SU-DHL-6 (cell line): ENCODE data around the gene EEPD1.
A peak's percentile ranks its signal among the peaks of the same experiment; 100 is the strongest.

ENCODE experiments used
- H2AFZ ChIP-seq: fragments of 200-600 bp; sonication (generic); 2 replicates; pipeline ENCODE4 v1.6.1; 2014; ENCODE audit warnings: low read depth, mild to moderate bottlenecking, moderate library complexity, mixed read lengths, antibody characterized with exemption, low read length; ENCODE audit not compliant: severe bottlenecking
- H3F3A ChIP-seq: fragments of 200-600 bp; shearing (Covaris generic); 2 replicates; pipeline ENCODE4 v1.6.0; 2016; ENCODE audit warnings: antibody characterized with exemption, mild to moderate bottlenecking; ENCODE audit not compliant: insufficient read depth
- H3K27ac ChIP-seq: fragments of 200-600 bp; sonication (generic); 2 replicates; pipeline ENCODE4 v1.5.1; 2016; ENCODE audit warnings: low read depth, mild to moderate bottlenecking, low read length, moderate library complexity, mixed read lengths
- H3K27me3 ChIP-seq: fragments of 200-600 bp; sonication (generic), shearing (Covaris generic); 2 replicates; pipeline ENCODE4 v1.6.0; 2014; ENCODE audit warnings: mild to moderate bottlenecking, low read length
- H3K36me3 ChIP-seq: fragments of 200-600 bp; sonication (generic); 2 replicates; pipeline ENCODE4 v1.6.1; 2014; ENCODE audit warnings: mild to moderate bottlenecking, low read length, mixed read lengths
- H3K4me2 ChIP-seq: fragments of 300-600, 200-600 bp; shearing (Covaris generic), sonication (generic); 2 replicates; pipeline ENCODE4 v1.6.0; 2014; ENCODE audit warnings: low read length, low read depth, mild to moderate bottlenecking; ENCODE audit not compliant: poor library complexity, severe bottlenecking
- H3K4me3 ChIP-seq: fragments of 200-600 bp; sonication (generic); 2 replicates; pipeline ENCODE4 v1.5.1; 2014; ENCODE audit warnings: antibody characterized with exemption, low read length, mild to moderate bottlenecking, mixed read lengths; ENCODE audit not compliant: insufficient read depth, poor library complexity, severe bottlenecking
- H3K79me2 ChIP-seq: fragments of 200-600 bp; sonication (generic); 2 replicates; pipeline ENCODE4 v1.6.1; 2014; ENCODE audit warnings: mild to moderate bottlenecking, low read length, moderate library complexity; ENCODE audit not compliant: insufficient read depth
- H3K9ac ChIP-seq: fragments of 200-600 bp; sonication (generic); 2 replicates; pipeline ENCODE4 v1.7.0; 2014; ENCODE audit warnings: mild to moderate bottlenecking, low read length
- H3K9me2 ChIP-seq: fragments of 200-600 bp; sonication (generic); replicated peaks from 2 replicates; pipeline ENCODE4 v1.6.1; 2014; ENCODE audit warnings: low read length; ENCODE audit not compliant: insufficient read depth
- H3K9me3 ChIP-seq: fragments of 200-600 bp; sonication (generic); 2 replicates; pipeline ENCODE4 v1.6.1; 2014; ENCODE audit warnings: low read length, mixed read lengths; ENCODE audit not compliant: insufficient read depth
- H4K20me1 ChIP-seq: fragments of 200-600 bp; sonication (generic); 2 replicates; pipeline ENCODE4 v1.6.1; 2014; ENCODE audit warnings: low read depth, mild to moderate bottlenecking, antibody characterized with exemption, low read length, moderate library complexity, mixed read lengths
- EZH2phosphoT487 ChIP-seq: fragments of 200-600 bp; sonication (generic), shearing (Covaris generic); conservative IDR thresholded peaks from 2 replicates; pipeline ENCODE4 v1.6.1; 2018; ENCODE audit warnings: mild to moderate bottlenecking, antibody characterized with exemption, low read length, moderate library complexity, mixed read lengths
- TF ChIP-seq, protein P1 (sequence below): fragments of 200-600 bp; sonication (generic); IDR thresholded peaks from one replicate; pipeline ENCODE4 v1.5.1; 2017; ENCODE audit warnings: antibody characterized with exemption, mild to moderate bottlenecking, low read length, moderate library complexity; ENCODE audit not compliant: insufficient read depth, poor library complexity, severe bottlenecking

The EEPD1 gene

DNA sequence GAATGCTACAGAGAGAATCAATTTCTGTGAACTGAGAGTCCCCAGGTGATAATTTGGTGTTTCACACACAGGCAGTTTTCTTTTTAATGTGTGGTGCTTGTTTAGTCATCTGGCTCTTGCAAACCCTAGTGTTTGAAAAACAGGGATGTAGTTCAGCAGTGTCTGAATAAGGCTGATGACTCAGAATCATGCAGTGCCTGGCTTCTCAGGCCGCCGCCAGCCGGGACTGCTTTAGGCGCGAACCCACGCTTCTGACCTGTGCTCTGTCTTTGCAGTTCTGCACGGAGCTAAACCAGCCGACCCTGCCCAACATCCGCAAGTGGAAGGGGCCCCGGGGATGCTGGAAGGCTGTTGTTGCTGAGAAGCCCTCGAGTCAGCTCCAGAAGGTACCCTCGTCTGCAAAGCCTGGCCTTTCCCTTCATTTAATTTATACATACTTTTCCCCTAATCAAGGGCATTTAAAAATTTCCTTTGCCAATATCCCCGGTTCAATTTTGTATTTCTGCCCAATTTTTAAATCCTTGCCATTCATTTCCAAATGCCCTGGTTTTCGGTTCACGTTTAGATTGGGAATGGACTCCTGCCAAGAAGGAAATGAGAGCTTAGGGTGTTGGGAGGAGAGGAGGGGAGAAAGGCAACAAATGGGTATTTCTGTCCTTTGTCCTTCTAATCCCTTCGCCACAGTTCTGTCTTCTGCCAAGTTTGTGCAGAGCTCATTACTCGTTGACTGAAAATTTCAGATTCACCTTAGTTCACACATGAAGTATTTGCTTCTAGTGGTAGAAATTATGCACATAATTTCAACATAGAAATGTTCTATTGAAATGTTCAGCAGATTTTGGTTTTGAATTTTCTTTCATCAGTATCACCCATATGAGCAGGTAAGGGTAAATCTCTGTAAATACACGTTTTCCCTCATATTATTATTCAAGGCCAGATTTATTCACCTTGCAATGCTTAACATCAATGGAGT lies 128.1 kb downstream of the EEPD1 start:
- peak overlapping the region; percentile 0 for H2AFZ ChIP-seq
- no peaks in the 10 kb centered on the region for H3K9me3 ChIP-seq
- no peak for TF ChIP-seq EZH2phosphoT487
- TF ChIP-seq, protein P1, sequence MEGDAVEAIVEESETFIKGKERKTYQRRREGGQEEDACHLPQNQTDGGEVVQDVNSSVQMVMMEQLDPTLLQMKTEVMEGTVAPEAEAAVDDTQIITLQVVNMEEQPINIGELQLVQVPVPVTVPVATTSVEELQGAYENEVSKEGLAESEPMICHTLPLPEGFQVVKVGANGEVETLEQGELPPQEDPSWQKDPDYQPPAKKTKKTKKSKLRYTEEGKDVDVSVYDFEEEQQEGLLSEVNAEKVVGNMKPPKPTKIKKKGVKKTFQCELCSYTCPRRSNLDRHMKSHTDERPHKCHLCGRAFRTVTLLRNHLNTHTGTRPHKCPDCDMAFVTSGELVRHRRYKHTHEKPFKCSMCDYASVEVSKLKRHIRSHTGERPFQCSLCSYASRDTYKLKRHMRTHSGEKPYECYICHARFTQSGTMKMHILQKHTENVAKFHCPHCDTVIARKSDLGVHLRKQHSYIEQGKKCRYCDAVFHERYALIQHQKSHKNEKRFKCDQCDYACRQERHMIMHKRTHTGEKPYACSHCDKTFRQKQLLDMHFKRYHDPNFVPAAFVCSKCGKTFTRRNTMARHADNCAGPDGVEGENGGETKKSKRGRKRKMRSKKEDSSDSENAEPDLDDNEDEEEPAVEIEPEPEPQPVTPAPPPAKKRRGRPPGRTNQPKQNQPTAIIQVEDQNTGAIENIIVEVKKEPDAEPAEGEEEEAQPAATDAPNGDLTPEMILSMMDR: no peak
- no peaks in the 10 kb centered on the region for H3K27me3 ChIP-seq
- peak overlapping the region; percentile 91 for H3K27ac ChIP-seq
- no peaks in the 10 kb centered on the region for H4K20me1 ChIP-seq
- H3K4me2 ChIP-seq: peak overlapping the region; percentile 46
- H3K79me2 ChIP-seq: peaks cover 38% of the 10 kb centered on the region
- no peaks in the 10 kb centered on the region for H3K36me3 ChIP-seq
- H3F3A ChIP-seq: peaks cover 73% of the 10 kb centered on the region
- peak overlapping the region; percentile 50 for H3K9ac ChIP-seq
- no peak overlapping the region for H3K4me3 ChIP-seq
- no peaks in the 10 kb centered on the region for H3K9me2 ChIP-seq

GRCh38 chr7:36281945-36282717 lies 129.1 kb downstream of the EEPD1 start:
- Histone ChIP-seq H3K4me2 (peak overlapping the region; percentile 46), H3F3A (peaks cover 80% of the 10 kb centered on the region), H3K27ac (peak overlapping the region; percentile 91), H2AFZ (no peak overlapping the region), H3K27me3 (no peaks in the 10 kb centered on the region), H3K79me2 (peaks cover 28% of the 10 kb centered on the region), H3K4me3 (no peak overlapping the region), H3K9me3 (no peaks in the 10 kb centered on the region), H3K9ac (peak overlapping the region; percentile 50), H3K36me3 (no peaks in the 10 kb centered on the region), H4K20me1 (no peaks in the 10 kb centered on the region), H3K9me2 (no peaks in the 10 kb centered on the region)
- TF ChIP-seq, protein P1: no peak
- TF ChIP-seq EZH2phosphoT487: no peak

- H3K27me3 ChIP-seq: no peaks in the 10 kb centered on the region
- H3K79me2 ChIP-seq: peaks cover 18% of the 10 kb centered on the region
- peak overlapping the region; percentile 46 for H3K4me2 ChIP-seq
- no peak overlapping the region for H2AFZ ChIP-seq
- peaks cover 90% of the 10 kb centered on the region for H3F3A ChIP-seq
- H3K27ac ChIP-seq: peak overlapping the region; percentile 91
- peak overlapping the region; percentile 50 for H3K9ac ChIP-seq
- 0 out of 2 replicates have a peak, but pooled peaks cover 1% of the 10 kb centered on the region for H3K36me3 ChIP-seq
- no peak for TF ChIP-seq EZH2phosphoT487
- TF ChIP-seq, protein P1: no peak
- H3K9me3 ChIP-seq: no peaks in the 10 kb centered on the region
- H3K9me2 ChIP-seq: no peaks in the 10 kb centered on the region
- no peak overlapping the region for H3K4me3 ChIP-seq
- H4K20me1 ChIP-seq: no peaks in the 10 kb centered on the region
Observed at GRCh38 chr7:36283181-36283580, 130.1 kb downstream of the EEPD1 start.
